ENCODE data around the gene ATRX.
"Not testable (repeated sequence)": the region's sequence is repeated elsewhere in the genome, so short reads cannot be mapped to it uniquely, and the experiment has no call there.

- TF ChIP-seq CTCF, POLR2AphosphoS5 (IDR thresholded peaks at IDR 0.05): not testable (repeated sequence)
These were observed 32.1 kb downstream of the ATRX start for GRCh38 chrX:77753942-77754341.
